22Rv1 (cell line): ENCODE data around the gene SPRING1.

Source experiments
- ZFX ChIP-seq: fragments of 450-650 bp; IDR thresholded peaks from 2 replicates; pipeline ENCODE4 v1.6.1; 2017; ENCODE audit warnings: antibody characterized with exemption, borderline replicate concordance
- TF ChIP-seq, protein P1 (sequence below): fragments of 450-650 bp; IDR thresholded peaks from 2 replicates; pipeline ENCODE4 v1.5.1; 2017; ENCODE audit warnings: mild to moderate bottlenecking

DNA sequence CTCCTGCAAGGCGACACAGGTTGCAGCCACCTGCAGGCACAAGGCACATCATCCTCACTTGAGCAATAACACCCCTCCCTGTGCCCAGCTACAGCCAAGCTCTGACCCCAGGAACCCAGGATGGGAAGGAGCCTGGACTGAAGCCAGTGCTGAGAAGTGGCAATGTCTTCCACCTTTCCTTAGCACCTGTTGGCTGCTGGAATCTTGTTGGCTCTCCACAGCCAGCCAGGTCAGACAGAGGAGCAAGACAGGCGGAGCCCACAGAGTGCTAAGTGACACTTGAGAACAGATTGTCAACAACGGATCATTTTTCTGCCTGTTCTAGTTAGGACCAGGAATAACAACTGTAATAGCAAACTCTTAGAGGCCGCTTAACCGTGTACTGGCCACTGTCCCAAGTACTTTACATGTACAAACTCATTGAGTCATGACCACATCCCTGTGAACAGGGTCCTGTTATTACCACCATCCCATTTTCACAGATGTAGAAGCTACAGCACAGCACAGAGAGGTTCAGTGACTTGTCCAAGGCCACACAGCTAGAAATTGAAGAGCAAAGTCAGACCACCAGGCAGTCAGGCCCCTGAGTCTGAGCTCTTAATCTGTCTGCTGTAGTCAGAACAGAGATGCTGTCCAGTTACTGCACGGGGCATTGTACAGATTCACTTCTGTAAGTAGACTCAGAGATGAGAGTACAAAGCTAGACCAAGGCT lies 45.8 kb upstream of the SPRING1 start:
- no peak for TF ChIP-seq ZFX
- TF ChIP-seq, protein P1, sequence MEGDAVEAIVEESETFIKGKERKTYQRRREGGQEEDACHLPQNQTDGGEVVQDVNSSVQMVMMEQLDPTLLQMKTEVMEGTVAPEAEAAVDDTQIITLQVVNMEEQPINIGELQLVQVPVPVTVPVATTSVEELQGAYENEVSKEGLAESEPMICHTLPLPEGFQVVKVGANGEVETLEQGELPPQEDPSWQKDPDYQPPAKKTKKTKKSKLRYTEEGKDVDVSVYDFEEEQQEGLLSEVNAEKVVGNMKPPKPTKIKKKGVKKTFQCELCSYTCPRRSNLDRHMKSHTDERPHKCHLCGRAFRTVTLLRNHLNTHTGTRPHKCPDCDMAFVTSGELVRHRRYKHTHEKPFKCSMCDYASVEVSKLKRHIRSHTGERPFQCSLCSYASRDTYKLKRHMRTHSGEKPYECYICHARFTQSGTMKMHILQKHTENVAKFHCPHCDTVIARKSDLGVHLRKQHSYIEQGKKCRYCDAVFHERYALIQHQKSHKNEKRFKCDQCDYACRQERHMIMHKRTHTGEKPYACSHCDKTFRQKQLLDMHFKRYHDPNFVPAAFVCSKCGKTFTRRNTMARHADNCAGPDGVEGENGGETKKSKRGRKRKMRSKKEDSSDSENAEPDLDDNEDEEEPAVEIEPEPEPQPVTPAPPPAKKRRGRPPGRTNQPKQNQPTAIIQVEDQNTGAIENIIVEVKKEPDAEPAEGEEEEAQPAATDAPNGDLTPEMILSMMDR = no peak
